HUES48 (cell line): ENCODE data around the gene LSR.

Experiments
- H3K27ac ChIP-seq: one replicate; pipeline ENCODE4 v1.7.0; 2013; ENCODE audit warnings: low read depth, low read length, inconsistent platforms
- H3K27me3 ChIP-seq: 2 replicates; pipeline ENCODE4 v1.6.1; 2013; ENCODE audit warnings: mild to moderate bottlenecking, low read length; ENCODE audit not compliant: control insufficient read depth, insufficient read depth
- H3K36me3 ChIP-seq: 2 replicates; pipeline ENCODE4 v1.6.1; 2013; ENCODE audit warnings: low read length; ENCODE audit not compliant: control insufficient read depth, insufficient read depth
- H3K4me1 ChIP-seq: 2 replicates; pipeline ENCODE4 v1.6.1; 2013; ENCODE audit warnings: mild to moderate bottlenecking, low read length; ENCODE audit not compliant: control insufficient read depth, insufficient read depth
- H3K4me3 ChIP-seq: 2 replicates; pipeline ENCODE4 v1.5.1; 2013; ENCODE audit warnings: mild to moderate bottlenecking, low read depth, low read length
- H3K9ac ChIP-seq: 2 replicates; pipeline ENCODE4 v1.6.1; 2013; ENCODE audit warnings: mild to moderate bottlenecking, low read depth, low read length, moderate library complexity
- H3K9me3 ChIP-seq: 2 replicates; pipeline ENCODE4 v1.6.1; 2013; ENCODE audit warnings: low read length; ENCODE audit not compliant: control insufficient read depth, insufficient read depth

LSR gene

GRCh38 chr19:35209646-35210045, 39.2 kb upstream of the LSR start:
- Histone ChIP-seq H3K9ac (no peak overlapping the region), H3K4me1 (peaks cover 8% of the 10 kb centered on the region; the same call in 1 of the 2 replicates), H3K27ac (no peak overlapping the region), H3K27me3 (no peaks in the 10 kb centered on the region), H3K4me3 (no peak overlapping the region), H3K36me3 (no peaks in the 10 kb centered on the region), H3K9me3 (no peaks in the 10 kb centered on the region)

GRCh38 chr19:35211545-35212230, 37.1 kb upstream of the LSR start:
- Histone ChIP-seq H3K4me3 (no peak overlapping the region), H3K27ac (no peak overlapping the region), H3K9ac (no peak overlapping the region)

GRCh38 chr19:35212241-35212640, 36.6 kb upstream of the LSR start:
- H3K27ac ChIP-seq: no peak overlapping the region
- H3K9ac ChIP-seq: no peak overlapping the region
- H3K4me1 ChIP-seq: no peaks in the 10 kb centered on the region
- no peak overlapping the region for H3K4me3 ChIP-seq
- no peaks in the 10 kb centered on the region for H3K9me3 ChIP-seq
- H3K27me3 ChIP-seq: no peaks in the 10 kb centered on the region
- H3K36me3 ChIP-seq: no peaks in the 10 kb centered on the region

More at GRCh38 chr19:35211545-35212230, 37.1 kb upstream of the LSR start:
- no peaks in the 10 kb centered on the region for H3K4me1 ChIP-seq
- H3K27me3 ChIP-seq: no peaks in the 10 kb centered on the region
- H3K36me3 ChIP-seq: no peaks in the 10 kb centered on the region
- H3K9me3 ChIP-seq: no peaks in the 10 kb centered on the region

GRCh38 chr19:35213663-35214632, 34.9 kb upstream of the LSR start:
- H3K27ac ChIP-seq: no peak overlapping the region
- no peaks in the 10 kb centered on the region for H3K4me1 ChIP-seq
- no peaks in the 10 kb centered on the region for H3K36me3 ChIP-seq
- H3K9me3 ChIP-seq: no peaks in the 10 kb centered on the region; the same call in 1 of the 2 replicates
- H3K27me3 ChIP-seq: no peaks in the 10 kb centered on the region
- no peak overlapping the region for H3K9ac ChIP-seq
- no peak overlapping the region for H3K4me3 ChIP-seq

- H3K4me1 ChIP-seq: no peaks in the 10 kb centered on the region
Observed at GRCh38 chr19:35214766-35215422, 33.9 kb upstream of the LSR start.

GRCh38 chr19:35216016-35216832, 32.6 kb upstream of the LSR start:
- Histone ChIP-seq H3K9ac (no peak overlapping the region), H3K36me3 (no peaks in the 10 kb centered on the region), H3K27ac (no peak overlapping the region), H3K4me3 (no peak overlapping the region), H3K9me3 (peaks cover 4% of the 10 kb centered on the region; the same call in 1 of the 2 replicates), H3K4me1 (no peaks in the 10 kb centered on the region), H3K27me3 (no peaks in the 10 kb centered on the region)

More at GRCh38 chr19:35214766-35215422, 33.9 kb upstream of the LSR start:
- no peak overlapping the region for H3K27ac ChIP-seq
- no peak overlapping the region for H3K9ac ChIP-seq
- peaks cover 4% of the 10 kb centered on the region; the same call in 1 of the 2 replicates for H3K9me3 ChIP-seq
- no peaks in the 10 kb centered on the region for H3K27me3 ChIP-seq
- no peak overlapping the region for H3K4me3 ChIP-seq
- no peaks in the 10 kb centered on the region for H3K36me3 ChIP-seq

- Histone ChIP-seq H3K9me3 (peaks cover 4% of the 10 kb centered on the region; the same call in 1 of the 2 replicates), H3K27me3 (no peaks in the 10 kb centered on the region), H3K9ac (no peak overlapping the region), H3K4me1 (no peaks in the 10 kb centered on the region), H3K4me3 (no peak overlapping the region), H3K36me3 (no peaks in the 10 kb centered on the region), H3K27ac (no peak overlapping the region)
Observed at GRCh38 chr19:35216833-35217648, 31.8 kb upstream of the LSR start.

GRCh38 chr19:35217649-35217990, 31.2 kb upstream of the LSR start:
- Histone ChIP-seq H3K9me3 (peaks cover 4% of the 10 kb centered on the region; the same call in 1 of the 2 replicates), H3K27ac (no peak overlapping the region), H3K27me3 (no peaks in the 10 kb centered on the region), H3K36me3 (no peaks in the 10 kb centered on the region), H3K4me3 (no peak overlapping the region), H3K4me1 (no peaks in the 10 kb centered on the region), H3K9ac (no peak overlapping the region)

- Histone ChIP-seq H3K9me3 (peaks cover 4% of the 10 kb centered on the region; the same call in 1 of the 2 replicates), H3K27me3 (no peaks in the 10 kb centered on the region), H3K4me1 (no peaks in the 10 kb centered on the region), H3K27ac (no peak overlapping the region), H3K36me3 (no peaks in the 10 kb centered on the region), H3K9ac (no peak overlapping the region), H3K4me3 (no peak overlapping the region)
Observed at GRCh38 chr19:35219008-35219407, 29.8 kb upstream of the LSR start.
